HPDE6-E6E7 (cell line): ENCODE results near the gene ETFDH.
"Not testable (repeated sequence)": the region's sequence is repeated elsewhere in the genome, so short reads cannot be mapped to it uniquely, and the experiment has no call there.

Experiments
- DNase-seq: peaks from one replicate; pipeline ENCODE4 v3.0.0; 2011; ENCODE audit warnings: missing footprints; ENCODE audit errors: extremely low spot score

The ETFDH gene

GRCh38 chr4:158754385-158755180, 82.5 kb downstream of the ETFDH start:
- no peak for DNase-seq

DNA sequence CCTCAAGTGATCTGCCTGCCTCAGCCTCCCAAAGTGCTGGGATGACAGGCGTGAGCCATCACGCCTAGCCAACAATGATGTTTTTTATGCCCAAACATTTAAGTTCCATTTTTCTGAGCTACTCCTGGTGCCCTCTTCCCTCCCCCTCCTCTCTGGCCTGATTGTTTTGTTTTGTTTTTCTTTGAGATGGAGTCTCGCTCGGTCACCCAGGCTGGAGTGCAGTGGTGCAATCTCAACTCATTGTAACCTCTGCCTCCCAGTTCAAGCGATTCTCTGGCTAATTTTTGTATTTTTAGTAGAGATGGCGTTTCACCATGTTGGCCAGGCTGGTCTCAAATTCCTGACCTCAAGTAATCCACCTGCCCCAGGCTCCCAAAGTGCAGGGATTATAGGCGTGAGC, 83.7 kb downstream of the ETFDH start:
- DNase-seq = not testable (repeated sequence)

- DNase-seq = no peak
Measured at GRCh38 chr4:158756588-158756987, 84.5 kb downstream of the ETFDH start.

- DNase-seq = no peak
Measured at GRCh38 chr4:158758142-158758541, 86.0 kb downstream of the ETFDH start.

- DNase-seq = no peak
Measured at GRCh38 chr4:158758703-158759102, 86.6 kb downstream of the ETFDH start.
